IMR-90 (cell line): ENCODE measurements around the gene SOSTDC1. TPM values are rescaled to one million over a fixed set of nuclear protein-coding genes. Genes with fewer than 3 reads are reported as not detected.

Source experiments
- ATAC-seq: fragments of 200-7000 bp; cut with Tn5 transposase; 2 replicates; pipeline ENCODE4 v1.9.1; 2020; ENCODE audit warnings: low read depth, mild to moderate bottlenecking, moderate library complexity
- BruUV-seq: library from RNA; stranded (reverse); fragments of 400-500 nt; replicated peaks from 2 replicates; lab custom pipeline; 2021; lab: Mats Ljungman, UMichigan
- CTCF ChIA-PET: fragments of 300-600 bp; formaldehyde crosslinking; extraction: SDS; loops from one replicate; lab custom pipeline; 2021; ENCODE audit warnings: antibody characterized with exemption; lab: Yijun Ruan, JAX
- POLR2A ChIA-PET: fragments of 300-600 bp; sonication (Branson Sonifier 250); formaldehyde crosslinking; loops from one replicate; lab custom pipeline; 2022; ENCODE audit warnings: antibody characterized with exemption; ENCODE audit not compliant: unreplicated experiment; lab: Charles Lee
- DNase-seq: peaks from one replicate; pipeline ENCODE4 v3.0.0; 2013
- H2AFZ ChIP-seq: replicated peaks from 2 replicates; pipeline ENCODE3; 2013; ENCODE audit warnings: low read length, mild to moderate bottlenecking; ENCODE audit not compliant: poor library complexity
- H2AK5ac ChIP-seq: 2 replicates; pipeline ENCODE4 v1.6.1; 2013; ENCODE audit warnings: low read depth, low read length, inconsistent platforms
- H2AK9ac ChIP-seq: replicated peaks from 2 replicates; pipeline ENCODE3; 2013; ENCODE audit warnings: mild to moderate bottlenecking, low read depth, low read length, moderate library complexity; ENCODE audit not compliant: poor library complexity
- H2BK120ac ChIP-seq: 2 replicates; pipeline ENCODE4 v1.6.1; 2013; ENCODE audit warnings: low read depth, low read length, inconsistent platforms
- H2BK15ac ChIP-seq: 3 replicates; pipeline ENCODE4 v1.6.1; 2013; ENCODE audit warnings: low read depth, low read length, inconsistent platforms
- H2BK20ac ChIP-seq: 2 replicates; pipeline ENCODE4 v1.6.1; 2013; ENCODE audit warnings: low read depth, mild to moderate bottlenecking, inconsistent platforms, low read length, moderate library complexity
- H2BK5ac ChIP-seq: 2 replicates; pipeline ENCODE4 v1.6.1; 2013; ENCODE audit warnings: mild to moderate bottlenecking, low read depth, low read length, inconsistent platforms; ENCODE audit not compliant: poor library complexity, severe bottlenecking
- H3K14ac ChIP-seq: replicated peaks from 2 replicates; pipeline ENCODE4 v1.6.1; 2013; ENCODE audit warnings: low read depth, low read length, inconsistent platforms
- H3K18ac ChIP-seq: 2 replicates; pipeline ENCODE4 v1.6.1; 2013; ENCODE audit warnings: low read depth, low read length, control low read depth
- H3K23ac ChIP-seq: 2 replicates; pipeline ENCODE4 v1.6.1; 2013; ENCODE audit warnings: low read depth, low read length, inconsistent platforms
- H3K27ac ChIP-seq: 2 replicates; pipeline ENCODE4 v1.5.1; 2013; ENCODE audit warnings: mild to moderate bottlenecking, control low read depth, low read length; ENCODE audit not compliant: insufficient read depth
- H3K27me3 ChIP-seq: 2 replicates; pipeline ENCODE4 v1.6.1; 2013; ENCODE audit warnings: low read length; ENCODE audit not compliant: control insufficient read depth, insufficient read depth
- H3K36me3 ChIP-seq: 2 replicates; pipeline ENCODE4 v1.6.1; 2013; ENCODE audit warnings: low read length, mixed read lengths; ENCODE audit not compliant: control insufficient read depth, insufficient read depth
- H3K4ac ChIP-seq: 2 replicates; pipeline ENCODE4 v1.6.1; 2013; ENCODE audit warnings: low read depth, low read length, inconsistent platforms
- H3K4me1 ChIP-seq: 2 replicates; pipeline ENCODE4 v1.6.1; 2013; ENCODE audit warnings: low read length, mixed read lengths; ENCODE audit not compliant: control insufficient read depth, insufficient read depth
- H3K4me2 ChIP-seq: 2 replicates; pipeline ENCODE4 v1.6.1; 2013; ENCODE audit warnings: low read depth, mild to moderate bottlenecking, control low read depth, low read length, moderate library complexity
- H3K4me3 ChIP-seq: 2 replicates; pipeline ENCODE4 v1.5.1; 2013; ENCODE audit warnings: low read depth, mild to moderate bottlenecking, control low read depth, low read length, moderate library complexity; ENCODE audit not compliant: insufficient read depth
- H3K56ac ChIP-seq: 2 replicates; pipeline ENCODE4 v1.6.1; 2013; ENCODE audit warnings: low read length, inconsistent platforms; ENCODE audit not compliant: insufficient read depth; ENCODE audit errors: extremely low read depth
- H3K79me1 ChIP-seq, 2 experiments: 2 replicates each; pipeline ENCODE4 v1.6.1; 2013; ENCODE audit warnings: low read length in 2 of 2, inconsistent platforms in 1 of 2, low read depth in 1 of 2
- H3K9ac ChIP-seq: 2 replicates; pipeline ENCODE4 v1.6.1; 2013; ENCODE audit warnings: low read depth, low read length, control low read depth
- H3K9me1 ChIP-seq: 2 replicates; pipeline ENCODE4 v1.6.1; 2013; ENCODE audit warnings: low read length, inconsistent platforms; ENCODE audit not compliant: insufficient read depth
- H3K9me3 ChIP-seq: 2 replicates; pipeline ENCODE4 v1.6.1; 2013; ENCODE audit warnings: low read length; ENCODE audit not compliant: control insufficient read depth, insufficient read depth
- H4K20me1 ChIP-seq: 2 replicates; pipeline ENCODE4 v1.6.1; 2013; ENCODE audit warnings: low read length, inconsistent platforms; ENCODE audit not compliant: insufficient read depth
- H4K5ac ChIP-seq: 2 replicates; pipeline ENCODE4 v1.6.1; 2013; ENCODE audit warnings: mild to moderate bottlenecking, low read depth, low read length, control low read depth
- H4K8ac ChIP-seq, 2 experiments: 2 replicates each; pipeline ENCODE4 v1.6.1; 2013; ENCODE audit warnings: low read depth in 2 of 2, low read length in 2 of 2, control low read depth in 1 of 2, inconsistent platforms in 1 of 2
- H4K91ac ChIP-seq: 2 replicates; pipeline ENCODE4 v1.6.1; 2013; ENCODE audit warnings: low read depth, low read length, inconsistent platforms; ENCODE audit not compliant: insufficient read depth
- CEBPB ChIP-seq: IDR thresholded peaks from 2 replicates; pipeline ENCODE4 v1.6.1; 2012; ENCODE audit warnings: low read depth, low read length, improper control_type of control experiment
- CHD1 ChIP-seq: IDR thresholded peaks from 2 replicates; pipeline ENCODE4 v1.6.1; 2012; ENCODE audit warnings: low read depth, low read length, improper control_type of control experiment
- FOS ChIP-seq: fragments of 150-350 bp; IDR thresholded peaks from 2 replicates; pipeline ENCODE4 v1.6.1; 2016; ENCODE audit warnings: low read depth, low read length
- MAFK ChIP-seq: IDR thresholded peaks from 2 replicates; pipeline ENCODE4 v1.6.1; 2012; ENCODE audit warnings: low read depth, low read length, improper control_type of control experiment
- NFE2L2 ChIP-seq: fragments of 150-350 bp; IDR thresholded peaks from 2 replicates; pipeline ENCODE4 v1.6.1; 2016; ENCODE audit warnings: low read depth, mild to moderate bottlenecking, low read length
- USF2 ChIP-seq: fragments of 150-350 bp; IDR thresholded peaks from 2 replicates; pipeline ENCODE4 v1.6.1; 2017; ENCODE audit warnings: mild to moderate bottlenecking, antibody characterized with exemption, low read length, low read depth
- WGBS, 2 experiments: methylation state at CpG; one replicate each; pipeline versions ENCODE4 v1.1.5 to v1.1.7; 2013; ENCODE audit warnings: missing lambda C conversion rate in 2 of 2; ENCODE audit not compliant: insufficient read length in 1 of 2; ENCODE audit errors: extremely low coverage in 2 of 2; 5-methylcytosine and 5-hydroxymethylcytosine counted together
- dilution Hi-C: fragments of 300-500 bp; cut with HindIII; formaldehyde crosslinking; loops from one replicate; pipeline ENCODE4 v1.14.3; 2018; ENCODE audit warnings: low sequenced_read_pairs; ENCODE audit not compliant: unreplicated experiment
- in situ Hi-C: fragments of 300-500 bp; cut with MboI; formaldehyde crosslinking; loops from 3 replicates; pipeline ENCODE4 v1.14.3; 2019; ENCODE audit warnings: low sequenced_read_pairs, inconsistent platforms, mixed read lengths
- intact Hi-C: fragments of 100-400 bp; cut with micrococcal nuclease; formaldehyde crosslinking; loops from 2 replicates; pipeline ENCODE4 v1.10.0; 2022
- polyA plus RNA-seq, 3 experiments: library from polyadenylated mRNA; depleted of rRNA; stranded (reverse); fragments of >200 nt; gene quantifications; 2 replicates each; pipeline ENCODE4 v1.2.3, GENCODE V29; 2012; ENCODE audit warnings: low replicate concordance in 1 of 3
- total RNA-seq: library from RNA; depleted of rRNA; stranded (reverse); fragments of >200 nt; gene quantifications from 2 replicates; pipeline ENCODE4 v1.2.3, GENCODE V29; 2012

Gene SOSTDC1
- total and polyA plus RNA-seq, 2 of the 4 experiments (the other 2 are of a cell fraction), result 0.07 TPM; not detected in 1

- H3K4me1 ChIP-seq, result peaks cover 5% of the 10 kb centered on the region
- peak; percentile 67 for DNase-seq
- BruUV-seq, result no TSS peak
Measured at GRCh38 chr7:16416289-16417282, 49.0 kb downstream of the SOSTDC1 start.

More at GRCh38 chr7:16416289-16417282, 49.0 kb downstream of the SOSTDC1 start:
- Histone ChIP-seq H3K9ac (no peak overlapping the region), H3K4me3 (no peak overlapping the region), H3K9me3 (no peaks in the 10 kb centered on the region), H2BK5ac (no peak overlapping the region), H3K36me3 (no peaks in the 10 kb centered on the region), H3K4me2 (no peak overlapping the region; the same call in 1 of the 2 replicates), H2AK5ac (no peak overlapping the region), H2BK120ac (no peak overlapping the region), H3K27ac (no peak overlapping the region), H2AFZ (no peak overlapping the region), H2BK15ac (no peak overlapping the region), H4K8ac (no peak overlapping the region), H3K56ac (no peak overlapping the region), H2BK20ac (no peak overlapping the region), H2AK9ac (no peak overlapping the region), H4K5ac (no peak overlapping the region), H3K18ac (no peak overlapping the region), H4K91ac (no peak overlapping the region), H3K27me3 (no peaks in the 10 kb centered on the region), H3K79me1 (peaks cover 7 to 8% of the 10 kb centered on the region in 2 experiments; a peak in 2 of 4 replicates), H3K4ac (no peak overlapping the region), H3K9me1 (peaks cover 5% of the 10 kb centered on the region; the same call in 1 of the 2 replicates), H3K23ac (no peak overlapping the region), H4K20me1 (no peaks in the 10 kb centered on the region), H3K14ac (no peak overlapping the region)
- in situ Hi-C loops (no loop called here), intact Hi-C loops (no loop called here), dilution Hi-C loops (no loop called here)
- no peak for ATAC-seq
- ChIA-PET CTCF (interaction anchor here (0.6 kb wide), 5 partner anchors 130 to 602 kb away, joined by 3 to 4 read pairs (median 4); no protein-coding TSS in a partner anchor), POLR2A (no interaction called here)
- TF ChIP-seq CHD1 (no peak), CEBPB (no peak), NFE2L2 (peak; percentile 66; the same call in 1 of the 2 replicates), FOS (peak; percentile 53; the same call in 1 of the 2 replicates), USF2 (no peak), MAFK (0 out of 2 replicates have a peak, but pooled peaks have one; percentile 16)
- no CpG with 5 or more reads among the region's 7 CpGs for WGBS, 2 experiments
